Gastrocnemius medialis (tissue), 4 donors: ENCODE data around the gene FRG2B. TPM values are rescaled to one million over a fixed set of nuclear protein-coding genes. Genes with fewer than 3 reads are reported as not detected.
A peak's percentile ranks its signal among the peaks of the same experiment; 100 is the strongest.
"Not testable (repeated sequence)": the region's sequence is repeated elsewhere in the genome, so short reads cannot be mapped to it uniquely, and the experiment has no call there.

Experiments used
- ATAC-seq, 2 donors: fragments of 150-250 bp; one replicate each; pipeline ENCODE4 v1.9.1; 2016
- DNase-seq, 2 donors: peaks; one replicate each; pipeline ENCODE4 v3.0.0-alpha.2; 2019
- H3K27ac ChIP-seq, 4 donors: fragments of 200-600 bp; sonication (generic); 1 replicate in 1 of 4; 2 replicates in 3 of 4; pipeline ENCODE4 v1.5.1; 2016 to 2018; ENCODE audit warnings: mild to moderate bottlenecking in 2 of 4, moderate library complexity in 1 of 4
- H3K27me3 ChIP-seq, 3 donors: fragments of 200-600 bp; sonication (generic) in 2 of 3; 1 replicate in 1 of 3; 2 replicates in 2 of 3; pipeline versions ENCODE4 v1.5.1 to v1.6.0; 2016 to 2019; ENCODE audit warnings: mild to moderate bottlenecking in 1 of 3, moderate library complexity in 1 of 3
- H3K36me3 ChIP-seq, 2 donors: fragments of 200-600 bp; sonication (generic) in 1 of 2; one replicate each; pipeline ENCODE4 v1.5.1; 2017 to 2018
- H3K4me1 ChIP-seq, 2 donors: fragments of 200-600 bp; sonication (generic) in 1 of 2; one replicate each; pipeline ENCODE4 v1.5.1; 2016 to 2017; ENCODE audit warnings: mild to moderate bottlenecking in 2 of 2
- H3K4me3 ChIP-seq, 4 donors: fragments of 200-600 bp; sonication (generic) in 3 of 4; 1 replicate in 1 of 4; 2 replicates in 3 of 4; pipeline ENCODE4 v1.5.1; 2016 to 2019; ENCODE audit warnings: mild to moderate bottlenecking in 2 of 4
- H3K9me3 ChIP-seq, 3 donors: fragments of 200-600 bp; sonication (generic) in 2 of 3; 1 replicate in 1 of 3; 2 replicates in 2 of 3; pipeline ENCODE4 v1.5.1; 2016 to 2019
- POLR2A ChIP-seq, 2 donors: fragments of 450-650 bp; IDR thresholded peaks; one replicate each; pipeline ENCODE4 v1.6.1; 2017; ENCODE audit warnings: antibody characterized with exemption in 2 of 2, mild to moderate bottlenecking in 2 of 2, moderate library complexity in 2 of 2
- in situ Hi-C, 4 donors: fragments of 200-750 bp; cut with MboI; loops; one replicate each; pipeline versions ENCODE4 v1.15.0 to v1.8.0; 2017; ENCODE audit warnings: low sequenced_read_pairs in 4 of 4
- intact Hi-C: fragments of 100-400 bp; cut with DNase I; formaldehyde crosslinking; loops from one replicate; pipeline ENCODE4 v1.15.1; 2023; ENCODE audit warnings: low total_unique reads
- total RNA-seq, 4 donors: library from RNA; depleted of rRNA; stranded (reverse); fragments of >200 nt; gene quantifications; one replicate each; pipeline versions ENCODE4 v1.1.0 to v1.2.3, GENCODE V29; 2016
- TF ChIP-seq, protein P1 (sequence below), 5 experiments: fragments of 450-650 bp in 3 of 5; fragments of 200-600 bp in 2 of 5; sonication (generic) in 2 of 5; IDR thresholded peaks in 4 of 5; conservative IDR thresholded peaks in 1 of 5; 1 replicate in 4 of 5; 2 replicates in 1 of 5; pipeline ENCODE4 v1.5.1; 2016 to 2019; ENCODE audit warnings: antibody characterized with exemption in 5 of 5, mild to moderate bottlenecking in 3 of 5, moderate library complexity in 3 of 5

Gene FRG2B
- total RNA-seq, 4 donors from 2014 or later, result not detected

- ATAC-seq, intact Hi-C loops: not testable (repeated sequence)
Measured at GRCh38 chr10:133630723-133631249, 4.2 kb upstream of the FRG2B start.

DNA sequence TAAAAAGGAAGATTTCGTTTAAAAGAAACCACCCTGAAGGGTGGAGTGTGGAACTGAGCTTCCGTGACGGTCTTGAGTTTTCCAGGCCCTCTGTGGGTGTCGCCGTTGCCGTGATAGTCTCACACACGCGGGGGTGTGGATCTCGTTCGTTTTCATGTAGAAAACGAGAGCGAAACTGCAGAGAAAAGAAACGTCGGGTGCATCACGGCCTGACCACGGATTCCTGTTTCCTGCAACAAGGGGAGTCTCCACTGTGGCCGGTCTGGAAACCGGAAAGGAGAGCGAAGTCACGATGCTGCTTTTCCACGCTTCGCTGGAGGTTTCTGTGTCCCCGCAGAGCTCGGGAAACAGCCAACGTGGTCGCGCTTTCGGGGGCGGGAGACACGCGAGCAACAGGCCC lies 4.1 kb downstream of the FRG2B start:
- ATAC-seq, in situ Hi-C loops, DNase-seq, intact Hi-C loops, H3K27ac ChIP-seq, H3K9me3 ChIP-seq, H3K36me3 ChIP-seq, H3K4me1 ChIP-seq, H3K4me3 ChIP-seq: not testable (repeated sequence)
- H3K27me3 ChIP-seq, result peaks cover 6 to 11% (median 8%) of the 10 kb centered on the region in 3 donors

More at GRCh38 chr10:133630723-133631249, 4.2 kb upstream of the FRG2B start:
- H3K9me3 ChIP-seq, in situ Hi-C loops, H3K36me3 ChIP-seq, DNase-seq, H3K27ac ChIP-seq, H3K4me1 ChIP-seq, H3K4me3 ChIP-seq: not testable (repeated sequence)
- H3K27me3 ChIP-seq, result peaks cover 0 to 10% (median 0%) of the 10 kb centered on the region in 3 donors

DNA sequence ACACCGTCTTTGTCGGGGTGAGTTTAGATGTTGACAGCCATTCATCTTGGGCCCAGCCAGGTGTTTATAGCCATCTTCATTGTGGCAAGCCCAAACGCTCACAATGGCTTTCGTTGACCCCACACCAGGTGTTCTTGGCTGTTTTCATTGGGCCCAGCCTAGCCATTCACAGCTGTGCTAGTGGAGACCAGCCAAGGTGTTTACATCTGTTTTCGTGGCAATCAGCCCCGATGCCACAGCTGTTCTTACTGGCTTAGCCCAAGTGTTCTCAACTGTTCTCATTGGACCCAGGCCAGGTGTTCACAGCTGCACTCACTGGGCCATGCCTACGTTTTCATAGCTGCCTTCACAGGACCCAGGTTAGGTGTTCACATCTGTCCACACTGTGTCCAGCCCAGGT lies 7.7 kb downstream of the FRG2B start:
- in situ Hi-C loops (no loop called here), intact Hi-C loops (no loop called here)
- Histone ChIP-seq H3K27ac (no peak overlapping the region), H3K4me3 (no peak overlapping the region), H3K4me1 (no peaks in the 10 kb centered on the region), H3K9me3 (no peaks in the 10 kb centered on the region), H3K27me3 (peaks cover 6 to 11% (median 8%) of the 10 kb centered on the region in 3 donors), H3K36me3 (no peaks in the 10 kb centered on the region)
- no peak for TF ChIP-seq POLR2A (IDR thresholded peaks at IDR 0.05)
- TF ChIP-seq, protein P1, sequence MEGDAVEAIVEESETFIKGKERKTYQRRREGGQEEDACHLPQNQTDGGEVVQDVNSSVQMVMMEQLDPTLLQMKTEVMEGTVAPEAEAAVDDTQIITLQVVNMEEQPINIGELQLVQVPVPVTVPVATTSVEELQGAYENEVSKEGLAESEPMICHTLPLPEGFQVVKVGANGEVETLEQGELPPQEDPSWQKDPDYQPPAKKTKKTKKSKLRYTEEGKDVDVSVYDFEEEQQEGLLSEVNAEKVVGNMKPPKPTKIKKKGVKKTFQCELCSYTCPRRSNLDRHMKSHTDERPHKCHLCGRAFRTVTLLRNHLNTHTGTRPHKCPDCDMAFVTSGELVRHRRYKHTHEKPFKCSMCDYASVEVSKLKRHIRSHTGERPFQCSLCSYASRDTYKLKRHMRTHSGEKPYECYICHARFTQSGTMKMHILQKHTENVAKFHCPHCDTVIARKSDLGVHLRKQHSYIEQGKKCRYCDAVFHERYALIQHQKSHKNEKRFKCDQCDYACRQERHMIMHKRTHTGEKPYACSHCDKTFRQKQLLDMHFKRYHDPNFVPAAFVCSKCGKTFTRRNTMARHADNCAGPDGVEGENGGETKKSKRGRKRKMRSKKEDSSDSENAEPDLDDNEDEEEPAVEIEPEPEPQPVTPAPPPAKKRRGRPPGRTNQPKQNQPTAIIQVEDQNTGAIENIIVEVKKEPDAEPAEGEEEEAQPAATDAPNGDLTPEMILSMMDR (IDR thresholded peaks at IDR 0.05 in 4 of 5, conservative IDR thresholded peaks at IDR 0.05 in 1 of 5), result no peak
- DNase-seq, result no peak
- no peak for ATAC-seq

DNA sequence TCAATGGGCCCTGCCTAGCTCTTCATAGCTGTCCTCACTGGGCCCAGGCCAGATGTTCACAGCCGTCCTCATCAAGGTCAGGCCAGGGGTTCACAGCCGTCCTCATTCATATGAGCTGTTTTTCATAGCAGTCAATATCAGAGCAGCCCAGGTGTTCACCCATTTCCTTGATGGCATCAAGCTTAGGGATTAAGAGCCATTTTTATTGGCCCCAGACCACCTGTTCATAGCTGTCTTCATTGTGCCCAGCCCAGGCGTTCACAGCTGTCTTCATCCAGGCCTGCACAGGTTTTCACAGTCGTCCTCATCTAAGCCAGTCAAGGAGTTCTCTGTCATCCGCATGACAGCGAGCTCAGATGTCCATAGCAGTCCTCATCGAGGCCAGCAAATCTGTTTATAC lies 9.4 kb downstream of the FRG2B start:
- Histone ChIP-seq H3K36me3 (no peaks in the 10 kb centered on the region), H3K27ac (no peak overlapping the region), H3K27me3 (peaks cover 3 to 11% (median 8%) of the 10 kb centered on the region in 3 donors), H3K4me3 (no peak overlapping the region), H3K9me3 (no peaks in the 10 kb centered on the region), H3K4me1 (no peaks in the 10 kb centered on the region)
- DNase-seq, result no peak
- intact Hi-C loops, result no loop called here
- no peak for TF ChIP-seq POLR2A (IDR thresholded peaks at IDR 0.05)
- TF ChIP-seq, protein P1 (IDR thresholded peaks at IDR 0.05 in 4 of 5, conservative IDR thresholded peaks at IDR 0.05 in 1 of 5), result no peak
- in situ Hi-C loops, result no loop called here
- ATAC-seq, result no peak

DNA sequence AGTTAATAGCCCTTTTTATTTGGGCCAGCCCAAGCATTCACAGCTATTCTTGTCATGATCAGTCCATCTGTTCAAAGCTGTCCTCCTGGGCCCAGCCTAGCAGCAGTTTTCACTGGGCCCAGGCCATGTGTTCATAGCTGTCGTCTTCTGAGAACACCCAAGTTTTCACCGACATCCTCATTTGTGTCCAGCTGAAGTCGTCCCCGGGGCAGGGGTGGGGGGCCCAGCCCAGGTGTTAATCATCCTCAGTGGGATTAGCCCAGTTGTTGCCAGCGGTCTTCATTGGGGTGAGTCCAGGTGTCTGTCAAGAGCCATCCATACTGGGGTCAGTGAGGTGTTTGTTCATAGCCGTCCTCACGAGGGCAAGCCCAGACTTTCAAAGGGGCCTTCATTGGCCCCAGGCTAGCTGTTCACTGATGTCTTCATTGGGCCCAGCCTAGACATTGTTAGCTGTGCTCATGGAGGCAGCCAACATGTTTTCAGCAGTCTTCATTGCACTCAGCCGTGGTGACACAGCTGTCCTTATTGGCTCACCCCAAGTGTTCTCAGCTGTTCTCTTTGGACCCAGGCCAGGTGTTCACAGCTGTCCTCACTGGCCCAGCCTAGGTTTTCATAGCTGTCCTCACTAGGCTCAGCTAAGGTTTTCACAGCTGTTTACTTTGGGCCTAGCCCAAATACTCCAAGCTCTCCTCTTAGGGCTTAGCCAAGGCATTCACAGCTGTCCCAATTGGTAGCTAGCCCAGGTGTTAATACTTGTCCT lies 10.0 kb downstream of the FRG2B start:
- H3K4me3 ChIP-seq, result no peak overlapping the region
- peak; percentile 26 to 70 for ATAC-seq
- DNase-seq, result peak in 1 of 2 donors; percentile 60
- peaks cover 3 to 6% (median 4%) of the 10 kb centered on the region in 3 donors for H3K27me3 ChIP-seq
- no peak for TF ChIP-seq POLR2A (IDR thresholded peaks at IDR 0.05)
- TF ChIP-seq, protein P1 (IDR thresholded peaks at IDR 0.05 in 4 of 5, conservative IDR thresholded peaks at IDR 0.05 in 1 of 5), result no peak
- in situ Hi-C loops (no loop called here), intact Hi-C loops (no loop called here)
- H3K27ac ChIP-seq, result no peak overlapping the region
- H3K9me3 ChIP-seq, result no peaks in the 10 kb centered on the region
- no peaks in the 10 kb centered on the region for H3K36me3 ChIP-seq
- no peaks in the 10 kb centered on the region for H3K4me1 ChIP-seq
